ENCODE data around the gene MRPL23.
A peak's percentile ranks its signal among the peaks of the same experiment; 100 is the strongest.

MRPL23 gene

GRCh38 chr11:1959786-1960185 is 12.7 kb downstream of the MRPL23 start:
- no peak for DNase-seq

GRCh38 chr11:1963864-1964263 is 16.7 kb downstream of the MRPL23 start:
- no peak for DNase-seq

- no peak for DNase-seq
Measured at GRCh38 chr11:1964348-1964747, 17.2 kb downstream of the MRPL23 start.

- no peak for DNase-seq
Measured at GRCh38 chr11:1964955-1965354, 17.8 kb downstream of the MRPL23 start.

- DNase-seq: no peak
Measured at GRCh38 chr11:1966531-1966930, 19.4 kb downstream of the MRPL23 start.

GRCh38 chr11:1967641-1968225 is 20.6 kb downstream of the MRPL23 start:
- DNase-seq: peak; percentile 46

GRCh38 chr11:1968454-1969002 is 21.4 kb downstream of the MRPL23 start:
- DNase-seq: no peak

GRCh38 chr11:1969035-1969434 is 21.9 kb downstream of the MRPL23 start:
- no peak for DNase-seq

GRCh38 chr11:1969776-1970175 is 22.6 kb downstream of the MRPL23 start:
- no peak for DNase-seq

- DNase-seq: peak; percentile 14
Measured at GRCh38 chr11:1970956-1971355, 23.8 kb downstream of the MRPL23 start.

GRCh38 chr11:1975185-1975584 is 28.1 kb downstream of the MRPL23 start:
- DNase-seq: no peak

GRCh38 chr11:1978720-1979473 is 31.8 kb downstream of the MRPL23 start:
- no peak for DNase-seq

GRCh38 chr11:1979607-1980006 is 32.5 kb downstream of the MRPL23 start:
- no peak for DNase-seq

- DNase-seq: no peak
Measured at GRCh38 chr11:1982873-1983600, 35.9 kb downstream of the MRPL23 start.

GRCh38 chr11:1983601-1983961 is 36.4 kb downstream of the MRPL23 start:
- DNase-seq: peak; percentile 4

GRCh38 chr11:1987024-1987423 is 39.9 kb downstream of the MRPL23 start:
- DNase-seq: no peak

- no peak for DNase-seq
Measured at GRCh38 chr11:1988174-1988573, 41.0 kb downstream of the MRPL23 start.

- peak; percentile 29 for DNase-seq
Measured at GRCh38 chr11:1988667-1989317, 41.7 kb downstream of the MRPL23 start.

- DNase-seq: no peak
Measured at GRCh38 chr11:1989953-1990352, 42.8 kb downstream of the MRPL23 start.

GRCh38 chr11:1990872-1991578 is 43.9 kb downstream of the MRPL23 start:
- DNase-seq: no peak

- no peak for DNase-seq
Measured at GRCh38 chr11:1992111-1992510, 45.0 kb downstream of the MRPL23 start.

- DNase-seq: no peak
Measured at GRCh38 chr11:1994121-1994520, 47.0 kb downstream of the MRPL23 start.

GRCh38 chr11:1997755-1998154 is 50.6 kb downstream of the MRPL23 start, which contains the start of gene H19:
TSS of gene H19 (minus strand) at chr11:1997842.
- no peak for DNase-seq
